Memory B cell (primary cell): Measurements from ENCODE around the gene C2orf69.

ENCODE experiments used
- ATAC-seq: fragments of 150-1000 bp; cut with Tn5 transposase; 2 replicates; pipeline ENCODE4 v1.10.0; 2021; ENCODE audit warnings: low read depth, mild to moderate bottlenecking, moderate library complexity
- DNase-seq, 2 donors: peaks; one replicate each; pipeline ENCODE4 v3.0.0; 2022; ENCODE audit warnings: low spot score in 2 of 2
- H3K27ac Mint-ChIP-seq: one replicate; pipeline ENCODE4 v1.8.0; 2022; ENCODE audit warnings: mild to moderate bottlenecking, moderate library complexity, mixed read lengths
- H3K27me3 Mint-ChIP-seq: one replicate; pipeline ENCODE4 v1.8.0; 2022; ENCODE audit warnings: mixed read lengths
- H3K36me3 Mint-ChIP-seq: one replicate; pipeline ENCODE4 v1.8.0; 2022; ENCODE audit warnings: mild to moderate bottlenecking, mixed read lengths
- H3K4me1 Mint-ChIP-seq: one replicate; pipeline ENCODE4 v1.8.0; 2022; ENCODE audit warnings: mixed read lengths
- H3K4me3 Mint-ChIP-seq: one replicate; pipeline ENCODE4 v1.8.0; 2022; ENCODE audit warnings: mild to moderate bottlenecking, moderate library complexity, mixed read lengths
- H3K9me3 Mint-ChIP-seq: one replicate; pipeline ENCODE4 v1.8.0; 2022; ENCODE audit warnings: mixed read lengths

Gene C2orf69

GRCh38 chr2:199966405-199966804 lies 55.3 kb downstream of the C2orf69 start:
- Mint-ChIP-seq H3K36me3 (peaks cover 23% of the 10 kb centered on the region), H3K4me3 (no peak overlapping the region), H3K27me3 (no peaks in the 10 kb centered on the region)

GRCh38 chr2:199966976-199967375 lies 55.9 kb downstream of the C2orf69 start:
- Mint-ChIP-seq H3K27me3 (no peaks in the 10 kb centered on the region), H3K9me3 (no peaks in the 10 kb centered on the region), H3K4me3 (no peak overlapping the region), H3K27ac (no peak overlapping the region), H3K36me3 (peaks cover 20% of the 10 kb centered on the region), H3K4me1 (no peaks in the 10 kb centered on the region)
- DNase-seq: no peak
- no peak for ATAC-seq

More at GRCh38 chr2:199966405-199966804, 55.3 kb downstream of the C2orf69 start:
- no peak for DNase-seq
- H3K4me1 Mint-ChIP-seq: no peaks in the 10 kb centered on the region
- H3K27ac Mint-ChIP-seq: no peak overlapping the region
- ATAC-seq: no peak
- H3K9me3 Mint-ChIP-seq: no peaks in the 10 kb centered on the region

- no peak for DNase-seq
- H3K4me3 Mint-ChIP-seq: no peak overlapping the region
- no peak for ATAC-seq
- H3K36me3 Mint-ChIP-seq: peaks cover 15% of the 10 kb centered on the region
- no peaks in the 10 kb centered on the region for H3K27me3 Mint-ChIP-seq
- H3K27ac Mint-ChIP-seq: no peak overlapping the region
- H3K4me1 Mint-ChIP-seq: no peaks in the 10 kb centered on the region
- H3K9me3 Mint-ChIP-seq: no peaks in the 10 kb centered on the region
These were observed 57.0 kb downstream of the C2orf69 start for GRCh38 chr2:199968126-199968525.

GRCh38 chr2:199972088-199972626 lies 61.1 kb downstream of the C2orf69 start:
- peaks cover 4% of the 10 kb centered on the region for H3K9me3 Mint-ChIP-seq
- H3K36me3 Mint-ChIP-seq: peaks cover 12% of the 10 kb centered on the region

GRCh38 chr2:199973703-199974102 lies 62.6 kb downstream of the C2orf69 start:
- peaks cover 12% of the 10 kb centered on the region for H3K36me3 Mint-ChIP-seq
- H3K9me3 Mint-ChIP-seq: peaks cover 4% of the 10 kb centered on the region
- no peaks in the 10 kb centered on the region for H3K27me3 Mint-ChIP-seq
- no peak overlapping the region for H3K27ac Mint-ChIP-seq
- no peaks in the 10 kb centered on the region for H3K4me1 Mint-ChIP-seq
- no peak for DNase-seq
- ATAC-seq: no peak
- no peak overlapping the region for H3K4me3 Mint-ChIP-seq

More at GRCh38 chr2:199972088-199972626, 61.1 kb downstream of the C2orf69 start:
- Mint-ChIP-seq H3K27me3 (no peaks in the 10 kb centered on the region), H3K4me1 (no peaks in the 10 kb centered on the region), H3K27ac (no peak overlapping the region), H3K4me3 (no peak overlapping the region)
- no peak for ATAC-seq
- no peak for DNase-seq

GRCh38 chr2:199975273-199975895 lies 64.3 kb downstream of the C2orf69 start:
- peaks cover 2% of the 10 kb centered on the region for H3K4me1 Mint-ChIP-seq
- DNase-seq (no peak), ATAC-seq (no peak)
- H3K27me3 Mint-ChIP-seq: no peaks in the 10 kb centered on the region
- no peak overlapping the region for H3K4me3 Mint-ChIP-seq
- peaks cover 4% of the 10 kb centered on the region for H3K9me3 Mint-ChIP-seq
- H3K36me3 Mint-ChIP-seq: peaks cover 12% of the 10 kb centered on the region
- no peak overlapping the region for H3K27ac Mint-ChIP-seq
